PFSK-1 (cell line): ENCODE measurements around the gene IGFBP4.
A peak's percentile ranks its signal among the peaks of the same experiment; 100 is the strongest.

Source experiments
- FOXP2 ChIP-seq: optimal IDR thresholded peaks from 2 replicates; pipeline ENCODE3; 2011; ENCODE audit warnings: borderline replicate concordance, control low read depth, inconsistent platforms; ENCODE audit not compliant: insufficient read depth; ENCODE audit errors: extremely low read length, extremely low read depth
- POLR2AphosphoS5 ChIP-seq: IDR thresholded peaks from 2 replicates; pipeline ENCODE4 v1.6.1; 2012; ENCODE audit warnings: low read depth, mild to moderate bottlenecking, control low read depth, low read length, moderate library complexity
- REST ChIP-seq, 2 experiments: IDR thresholded peaks; 2 replicates each; pipeline versions ENCODE4 v1.6.1 to v1.8.0; 2011 to 2012; ENCODE audit warnings: low read depth in 2 of 2, low read length in 2 of 2, control low read depth in 1 of 2, inconsistent platforms in 1 of 2, mild to moderate bottlenecking in 1 of 2, moderate library complexity in 1 of 2; ENCODE audit not compliant: insufficient read depth in 1 of 2
- SIN3A ChIP-seq: IDR thresholded peaks from 2 replicates; pipeline ENCODE4 v1.6.1; 2012; ENCODE audit warnings: mild to moderate bottlenecking, low read length, moderate library complexity, borderline replicate concordance; ENCODE audit not compliant: insufficient read depth
- TAF1 ChIP-seq: IDR thresholded peaks from 2 replicates; pipeline ENCODE4 v1.6.1; 2012; ENCODE audit warnings: low read length, control low read depth, borderline replicate concordance; ENCODE audit not compliant: insufficient read depth

IGFBP4 gene

DNA sequence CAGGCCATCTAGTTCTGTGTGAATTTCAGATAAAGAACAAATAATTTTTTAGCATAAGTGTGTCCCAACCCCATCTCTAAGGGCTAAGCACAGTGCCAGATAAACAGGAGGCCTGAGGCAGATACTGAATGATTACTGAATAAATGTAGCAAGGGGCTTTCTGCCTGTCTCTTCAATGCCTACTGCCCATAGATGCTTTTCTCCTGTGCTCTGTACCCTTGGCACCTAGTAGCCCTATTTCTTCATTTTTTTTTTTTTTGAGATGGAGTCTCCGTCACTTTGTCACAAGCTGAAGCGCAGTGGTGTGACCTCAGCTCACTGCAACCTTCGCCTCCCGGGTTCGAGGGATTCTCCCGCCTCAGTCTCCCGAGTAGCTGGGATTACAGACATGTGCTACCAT, 25.3 kb downstream of the IGFBP4 start:
- TF ChIP-seq POLR2AphosphoS5 (no peak), REST (IDR thresholded peaks at IDR 0.05; ENCODE audit: insufficient read depth in 1 of 2, low read depth in 2 of 2, low read length in 2 of 2) (no peak), SIN3A (no peak), FOXP2 (no peak), TAF1 (no peak)

GRCh38 chr17:40469805-40470675, 26.8 kb downstream of the IGFBP4 start:
- TF ChIP-seq TAF1 (no peak), POLR2AphosphoS5 (no peak), FOXP2 (no peak), REST (IDR thresholded peaks at IDR 0.05; ENCODE audit: insufficient read depth in 1 of 2, low read depth in 2 of 2, low read length in 2 of 2) (no peak), SIN3A (no peak)

DNA sequence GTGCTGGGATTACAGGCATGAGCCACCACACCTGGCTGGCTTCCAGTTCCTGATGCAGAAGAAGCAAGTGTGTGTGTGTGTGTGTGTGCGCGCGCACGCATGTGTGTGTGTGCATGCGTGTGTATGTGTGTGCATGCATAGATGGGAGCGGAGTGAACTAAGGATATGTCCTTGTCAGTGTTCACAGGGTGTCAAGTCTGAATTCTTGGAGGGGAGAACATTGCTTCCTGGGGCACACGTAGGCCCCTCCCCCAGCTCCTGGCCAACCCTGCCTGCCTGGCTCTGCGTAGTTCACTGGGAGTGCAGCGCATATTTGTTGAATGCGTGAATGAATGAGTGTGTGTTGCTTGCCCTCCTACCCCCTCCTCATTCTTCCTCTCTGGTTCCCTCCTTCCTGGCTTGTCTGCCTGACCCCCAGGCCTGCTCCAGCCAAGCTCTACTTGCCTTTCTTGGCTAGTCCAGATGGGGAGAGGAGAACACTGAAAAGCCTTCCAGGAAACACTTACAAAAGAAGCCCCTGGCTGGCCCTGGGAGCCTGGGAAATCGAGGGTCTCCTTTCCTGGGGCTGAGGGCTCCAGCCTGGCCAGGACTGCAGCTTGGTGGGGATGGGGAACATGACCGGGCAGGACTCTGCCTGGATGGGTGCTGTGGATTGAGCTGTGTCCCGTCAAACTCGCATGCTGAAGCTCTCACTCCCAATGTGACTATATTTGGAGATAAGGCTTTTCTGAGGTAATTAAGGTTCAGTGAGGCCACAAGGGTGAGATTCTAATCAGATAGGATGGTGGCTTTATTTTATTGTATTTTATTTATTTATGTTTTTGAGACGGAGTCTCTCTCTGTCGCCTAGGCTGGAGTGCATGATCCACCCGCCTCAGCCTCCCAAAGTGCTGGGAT, 27.9 kb downstream of the IGFBP4 start:
- peak; percentile 45 for TF ChIP-seq FOXP2
- TF ChIP-seq REST (IDR thresholded peaks at IDR 0.05; ENCODE audit: insufficient read depth in 1 of 2, low read depth in 2 of 2, low read length in 2 of 2), result no peak
- no peak for TF ChIP-seq POLR2AphosphoS5

DNA sequence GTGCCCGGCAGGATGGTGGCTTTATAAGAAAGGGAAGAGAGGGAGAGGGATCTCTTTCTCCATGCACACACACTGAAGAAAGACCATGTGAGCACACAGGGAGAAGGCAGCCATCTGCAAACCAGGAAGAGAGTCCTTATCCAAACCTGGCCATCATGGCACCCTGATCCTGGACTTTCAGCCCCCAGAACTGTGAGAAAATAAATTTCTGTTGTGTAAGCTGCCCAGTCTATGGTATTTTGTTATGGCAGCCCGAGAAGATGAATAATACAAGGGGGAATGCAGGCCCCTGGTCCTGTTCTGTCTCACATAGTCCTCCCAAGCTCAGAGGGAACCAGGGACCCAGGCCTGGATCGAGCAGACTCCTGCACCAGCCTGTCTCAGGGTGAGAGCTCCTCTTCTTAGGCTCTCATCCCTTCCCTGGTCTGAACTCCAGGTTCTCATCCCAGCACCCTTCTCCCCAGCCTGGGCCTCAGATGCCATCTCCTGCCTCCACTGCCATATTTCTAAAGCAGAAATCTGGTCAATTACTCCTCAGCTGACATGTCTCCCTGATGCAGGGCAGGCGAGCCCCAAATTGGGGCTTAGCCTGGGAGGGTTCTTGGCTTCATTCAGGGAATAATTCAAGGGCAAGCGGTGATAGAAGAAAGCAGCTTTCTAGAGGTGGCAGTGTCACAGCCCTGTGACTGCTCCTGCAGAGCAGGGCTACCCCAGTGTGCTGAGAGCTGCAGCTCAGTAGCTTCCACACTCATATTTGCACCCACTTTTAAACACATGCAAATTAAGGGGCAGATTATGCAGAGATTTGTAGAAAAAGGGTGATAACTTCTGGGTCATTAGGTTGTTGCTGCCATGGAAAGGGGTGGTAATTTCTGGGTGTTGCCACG, 28.8 kb downstream of the IGFBP4 start:
- TF ChIP-seq REST (IDR thresholded peaks at IDR 0.05; ENCODE audit: insufficient read depth in 1 of 2, low read depth in 2 of 2, low read length in 2 of 2) (no peak), POLR2AphosphoS5 (no peak), SIN3A (no peak), FOXP2 (no peak), TAF1 (no peak)
